Measurements from ENCODE around the gene PPP2R5E.

PPP2R5E gene

GRCh38 chr14:63517354-63517753, 25.8 kb downstream of the PPP2R5E start:
- DNase-seq: no peak

GRCh38 chr14:63515240-63515639, 27.9 kb downstream of the PPP2R5E start:
- DNase-seq: no peak

DNA sequence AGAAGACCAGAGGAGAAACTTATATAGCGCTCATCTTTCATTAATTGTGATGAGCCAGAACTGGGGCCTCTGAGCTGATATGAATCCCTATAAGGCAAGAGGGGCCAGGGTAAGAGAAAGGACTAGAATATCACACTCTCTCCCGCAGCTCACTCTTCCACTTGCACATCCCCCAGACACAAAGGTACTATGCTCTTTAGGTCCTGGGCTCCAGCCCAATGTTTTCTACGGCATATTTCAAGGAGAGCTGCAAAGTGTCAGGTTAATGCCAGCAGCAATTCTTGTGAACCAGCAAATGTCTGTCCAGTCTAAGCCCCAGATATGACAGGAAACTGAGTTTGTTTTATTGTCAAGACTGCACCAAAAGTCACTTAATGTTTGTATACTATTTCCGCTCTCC, 29.4 kb downstream of the PPP2R5E start:
- DNase-seq: no peak

GRCh38 chr14:63512861-63513260, 30.3 kb downstream of the PPP2R5E start:
- no peak for DNase-seq

DNA sequence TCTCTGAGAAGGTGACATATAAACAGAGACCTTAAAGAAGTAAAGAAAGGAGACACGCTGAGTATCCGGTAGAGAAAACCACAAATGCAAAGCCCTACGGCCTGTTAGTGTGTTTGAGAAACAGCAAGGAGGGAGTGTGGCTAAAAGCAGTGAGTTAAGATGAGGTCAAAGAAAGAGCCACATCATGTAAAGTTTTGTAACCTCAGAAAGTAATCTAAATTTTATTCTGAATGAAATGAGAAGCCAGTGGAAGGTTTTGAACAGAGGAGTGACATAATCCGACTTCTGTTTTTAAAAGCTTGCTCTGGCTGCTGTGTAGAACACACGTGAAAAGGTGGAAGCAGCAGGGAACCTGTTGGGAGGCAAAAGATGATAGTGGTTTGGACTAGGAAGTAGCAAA, 32.6 kb downstream of the PPP2R5E start:
- no peak for DNase-seq

DNA sequence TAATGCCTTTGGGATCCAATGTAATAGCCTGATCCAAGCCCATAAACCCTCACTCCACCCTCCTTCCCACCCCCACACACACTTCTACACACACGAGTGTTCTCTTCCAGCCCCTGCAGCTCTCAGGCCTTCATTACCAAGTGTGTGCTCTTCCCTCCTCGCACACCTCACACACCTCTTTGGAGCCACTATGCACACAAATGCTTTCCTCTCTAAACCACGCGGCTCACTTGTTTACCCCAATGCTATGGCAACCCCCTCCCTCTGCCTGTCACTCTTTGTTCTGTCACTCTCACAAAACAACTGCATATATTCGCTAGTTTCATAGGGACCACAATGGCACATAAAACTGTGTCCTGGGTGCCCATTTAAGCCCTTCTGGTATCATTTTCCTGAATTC, 35.1 kb downstream of the PPP2R5E start:
- no peak for DNase-seq

GRCh38 chr14:63504648-63505047, 38.5 kb downstream of the PPP2R5E start:
- peak; percentile 80 for DNase-seq

GRCh38 chr14:63501429-63501828, 41.7 kb downstream of the PPP2R5E start:
- DNase-seq: no peak

DNA sequence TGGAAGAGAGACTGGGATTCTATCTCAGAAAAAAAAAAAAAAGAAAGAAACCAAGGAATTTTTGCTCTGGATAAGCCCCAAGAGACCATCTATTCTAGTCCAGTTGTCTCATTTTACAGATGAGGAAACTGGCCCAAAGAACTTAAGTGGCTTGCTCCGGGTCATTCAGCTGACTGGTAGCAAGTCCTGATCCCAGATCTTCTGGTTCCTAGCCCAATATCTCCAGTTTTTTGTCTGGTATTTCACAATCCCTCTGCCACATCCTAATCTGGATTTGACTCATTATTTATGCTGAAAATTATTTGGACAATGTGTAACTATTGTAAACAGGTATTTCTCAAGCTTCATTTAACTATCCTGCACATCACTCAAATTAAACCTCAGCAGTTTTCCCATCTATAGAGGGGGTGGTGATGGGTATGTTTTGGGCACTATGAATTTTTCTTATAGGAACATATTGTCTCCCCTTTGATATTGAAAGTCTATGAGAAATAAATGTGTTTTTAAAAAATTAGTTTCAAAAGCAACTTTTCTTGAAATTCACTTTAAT, 43.4 kb downstream of the PPP2R5E start:
- peak; percentile 42 for DNase-seq

- DNase-seq: no peak
Measured at GRCh38 chr14:63496837-63497400, 46.3 kb downstream of the PPP2R5E start.

GRCh38 chr14:63493246-63493645, 49.9 kb downstream of the PPP2R5E start:
- DNase-seq: peak; percentile 40

GRCh38 chr14:63492391-63492790, 50.8 kb downstream of the PPP2R5E start:
- peak; percentile 80 for DNase-seq

DNA sequence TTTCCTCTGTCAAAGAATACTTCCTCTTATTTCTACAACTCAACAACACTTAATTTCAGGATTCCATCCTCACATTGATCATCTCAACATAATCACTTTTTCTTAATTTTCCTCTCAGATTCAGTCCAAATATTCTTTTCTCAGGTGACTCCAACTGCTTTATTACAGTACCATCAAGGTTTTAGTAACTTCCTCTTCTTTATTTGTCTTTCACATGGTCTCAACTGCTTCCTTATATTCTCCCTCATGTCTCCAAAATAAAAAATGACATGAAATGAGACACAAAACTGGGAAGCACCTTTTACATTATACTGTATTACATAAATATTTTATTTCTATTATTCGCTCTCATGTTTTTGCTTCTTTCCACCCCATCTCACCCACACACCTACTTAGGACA, 55.5 kb downstream of the PPP2R5E start:
- no peak for DNase-seq

GRCh38 chr14:63486738-63487137, 56.4 kb downstream of the PPP2R5E start:
- DNase-seq: no peak

GRCh38 chr14:63483315-63483714, 59.9 kb downstream of the PPP2R5E start:
- no peak for DNase-seq

- DNase-seq: no peak
Measured at GRCh38 chr14:63480599-63480998, 62.6 kb downstream of the PPP2R5E start.

DNA sequence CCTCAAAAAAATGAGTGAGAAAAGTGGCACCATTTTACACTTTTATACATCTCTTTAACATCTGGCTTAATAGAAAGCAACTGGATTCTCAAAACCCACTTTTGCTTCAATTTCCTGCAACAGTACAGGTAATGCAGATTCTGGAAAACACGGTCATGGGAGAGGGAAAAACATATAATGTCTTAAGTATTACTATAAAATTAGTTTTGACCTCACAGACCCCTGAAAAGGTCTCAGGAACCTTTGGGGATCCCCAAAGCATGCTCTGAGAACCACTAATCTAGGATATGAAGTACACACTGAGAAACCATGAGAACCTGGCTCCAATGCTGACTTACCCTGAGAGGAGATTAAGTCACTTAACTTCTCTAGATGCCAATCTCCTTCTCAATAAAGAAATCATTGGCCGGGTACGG, 64.7 kb downstream of the PPP2R5E start:
- DNase-seq: no peak

DNA sequence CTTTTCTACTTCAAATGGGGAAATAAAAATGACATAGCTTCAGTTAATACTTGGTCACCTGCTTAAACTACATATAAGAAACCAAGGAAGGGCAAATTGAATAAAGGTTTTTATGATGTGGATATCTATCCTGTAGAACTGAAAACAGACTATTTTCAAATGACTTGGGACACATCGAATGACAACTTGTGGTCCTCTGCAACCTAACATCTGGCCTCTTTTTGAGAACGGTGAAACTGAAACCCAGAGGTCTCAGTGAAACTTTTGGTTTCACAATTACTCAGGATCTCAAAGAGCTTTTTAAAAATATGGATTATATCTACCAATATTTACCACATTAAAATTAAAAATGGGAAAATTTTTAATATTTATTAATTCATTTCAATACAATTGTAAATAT, 65.2 kb downstream of the PPP2R5E start:
- DNase-seq: no peak

DNA sequence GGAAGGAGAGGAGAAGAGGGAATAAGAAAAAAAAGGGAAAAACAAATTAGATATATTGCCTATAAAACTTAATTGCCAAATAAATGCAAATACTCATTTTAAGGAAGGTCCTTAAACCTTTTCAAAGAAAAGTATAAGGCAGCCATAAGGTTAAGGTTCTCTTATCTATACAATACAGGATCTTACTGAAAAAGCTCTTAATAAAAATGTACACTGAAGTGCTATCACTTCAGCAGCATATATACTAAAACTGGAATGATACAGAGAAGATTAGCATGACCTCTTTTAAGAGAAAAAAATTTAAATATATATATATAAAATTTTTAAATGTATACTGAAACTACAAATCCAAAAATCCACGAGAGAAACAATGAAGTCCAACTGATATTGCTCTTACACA, 65.6 kb downstream of the PPP2R5E start:
- DNase-seq: no peak

GRCh38 chr14:63475761-63476160, 67.4 kb downstream of the PPP2R5E start:
- no peak for DNase-seq

GRCh38 chr14:63474844-63475243, 68.3 kb downstream of the PPP2R5E start:
- DNase-seq: no peak

DNA sequence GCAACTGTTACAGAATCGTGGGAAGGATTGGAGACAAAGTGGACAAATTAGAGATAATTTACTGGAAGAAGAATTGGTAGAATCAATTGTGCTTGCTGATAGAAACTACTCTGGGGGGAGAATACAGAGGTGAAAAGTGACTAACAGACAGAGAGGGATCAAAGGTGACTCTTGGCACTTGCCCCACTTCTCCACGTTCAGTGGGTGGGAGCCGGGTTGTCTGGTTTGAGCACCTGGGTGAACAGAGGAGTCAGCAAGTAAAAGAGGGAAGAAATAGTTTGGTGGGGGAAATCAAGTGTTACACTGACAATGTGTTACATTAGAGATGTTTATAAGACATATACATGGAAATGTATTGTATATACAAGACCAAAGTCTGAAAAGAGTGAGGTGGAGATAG, 69.1 kb downstream of the PPP2R5E start:
- DNase-seq: no peak

GRCh38 chr14:63472986-63473788, 70.0 kb downstream of the PPP2R5E start:
- DNase-seq: no peak

All from EL (cell line).